ENCODE results near the gene GHSR. TPM values are rescaled to one million over a fixed set of nuclear protein-coding genes. Genes with fewer than 3 reads are reported as not detected.
"Not testable (repeated sequence)": the region's sequence is repeated elsewhere in the genome, so short reads cannot be mapped to it uniquely, and the experiment has no call there.

GHSR gene, protein sequence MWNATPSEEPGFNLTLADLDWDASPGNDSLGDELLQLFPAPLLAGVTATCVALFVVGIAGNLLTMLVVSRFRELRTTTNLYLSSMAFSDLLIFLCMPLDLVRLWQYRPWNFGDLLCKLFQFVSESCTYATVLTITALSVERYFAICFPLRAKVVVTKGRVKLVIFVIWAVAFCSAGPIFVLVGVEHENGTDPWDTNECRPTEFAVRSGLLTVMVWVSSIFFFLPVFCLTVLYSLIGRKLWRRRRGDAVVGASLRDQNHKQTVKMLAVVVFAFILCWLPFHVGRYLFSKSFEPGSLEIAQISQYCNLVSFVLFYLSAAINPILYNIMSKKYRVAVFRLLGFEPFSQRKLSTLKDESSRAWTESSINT
- total RNA-seq: not detected
- long read RNA-seq: 0 reads

DNA sequence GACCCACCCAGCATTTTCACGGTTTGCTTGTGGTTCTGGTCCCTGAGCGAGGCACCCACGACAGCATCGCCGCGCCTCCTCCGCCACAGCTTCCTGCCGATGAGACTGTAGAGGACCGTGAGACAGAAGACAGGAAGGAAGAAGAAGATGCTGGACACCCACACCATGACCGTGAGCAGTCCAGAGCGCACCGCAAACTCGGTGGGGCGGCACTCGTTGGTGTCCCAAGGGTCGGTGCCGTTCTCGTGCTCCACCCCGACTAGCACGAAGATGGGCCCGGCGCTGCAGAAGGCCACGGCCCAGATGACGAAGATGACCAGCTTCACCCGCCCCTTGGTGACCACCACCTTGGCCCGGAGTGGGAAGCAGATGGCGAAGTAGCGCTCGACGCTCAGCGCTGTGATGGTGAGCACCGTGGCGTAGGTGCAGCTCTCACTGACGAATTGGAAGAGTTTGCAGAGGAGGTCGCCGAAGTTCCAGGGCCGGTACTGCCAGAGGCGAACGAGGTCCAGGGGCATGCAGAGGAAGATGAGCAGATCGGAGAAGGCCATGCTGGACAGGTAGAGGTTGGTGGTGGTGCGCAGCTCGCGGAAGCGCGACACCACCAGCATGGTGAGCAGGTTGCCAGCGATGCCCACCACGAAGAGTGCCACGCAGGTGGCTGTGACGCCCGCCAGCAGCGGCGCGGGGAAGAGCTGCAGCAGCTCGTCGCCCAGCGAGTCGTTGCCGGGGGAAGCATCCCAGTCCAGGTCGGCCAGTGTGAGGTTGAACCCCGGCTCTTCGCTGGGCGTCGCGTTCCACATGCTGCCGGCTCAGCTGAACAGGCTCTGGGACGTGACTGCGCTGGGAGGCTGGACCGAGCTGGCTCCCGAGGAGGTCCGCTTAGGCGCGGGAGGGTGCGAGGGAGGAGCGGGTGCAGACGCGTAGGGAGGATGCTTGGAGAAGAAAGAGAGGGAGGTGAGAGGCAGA, at the start of gene GHSR:
Gene GHSR (minus strand): TSS at position 846 of the 969 bp plus-strand sequence. CDS start 43 bp downstream, at position 803.
- no peak for DNase-seq (ENCODE audit: low spot score)

DNA sequence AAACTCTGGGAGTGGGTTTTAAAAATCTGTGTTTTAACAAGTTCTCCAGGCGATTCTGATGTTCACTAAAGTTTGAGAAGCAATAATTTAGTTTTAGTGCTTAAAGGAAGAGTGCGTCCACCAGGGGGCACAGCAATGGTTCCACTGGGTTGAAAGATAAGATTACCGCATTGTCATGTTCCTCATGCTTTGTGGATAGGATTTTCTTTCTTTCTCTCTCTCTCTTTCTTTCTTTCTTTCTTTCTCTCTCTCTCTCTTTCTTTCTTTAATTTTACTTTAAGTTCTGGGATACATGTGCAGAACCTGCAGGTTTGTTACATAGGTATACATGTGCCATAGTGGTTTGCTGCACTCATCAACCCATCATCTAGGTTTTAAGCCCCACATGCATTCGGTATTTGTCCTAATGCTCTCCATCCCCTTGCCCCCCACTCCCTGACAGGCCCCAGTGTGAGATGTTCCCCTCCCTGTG, 42.0 kb upstream of the GHSR start:
- not testable (repeated sequence) for DNase-seq (ENCODE audit: low spot score)

DNA sequence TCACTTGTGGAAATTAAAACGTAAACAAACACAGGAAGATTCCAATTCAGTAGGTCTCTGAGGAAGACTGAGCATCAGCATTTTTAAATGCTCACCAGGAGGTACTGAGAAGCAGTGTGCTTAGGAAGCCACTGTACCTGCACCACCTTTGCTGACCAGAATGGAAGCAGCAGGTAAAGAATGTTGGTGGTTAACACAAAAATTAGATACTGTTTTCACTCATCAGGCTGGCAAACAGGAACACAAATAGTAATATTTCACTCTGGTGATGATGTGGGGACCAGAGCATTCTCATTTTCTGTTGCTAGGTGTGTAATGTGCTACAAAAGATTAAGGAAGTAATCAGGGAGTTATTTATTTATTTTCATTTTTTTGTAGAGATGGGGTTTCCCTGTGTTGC, 29.9 kb upstream of the GHSR start:
- DNase-seq (ENCODE audit: low spot score): no peak

DNA sequence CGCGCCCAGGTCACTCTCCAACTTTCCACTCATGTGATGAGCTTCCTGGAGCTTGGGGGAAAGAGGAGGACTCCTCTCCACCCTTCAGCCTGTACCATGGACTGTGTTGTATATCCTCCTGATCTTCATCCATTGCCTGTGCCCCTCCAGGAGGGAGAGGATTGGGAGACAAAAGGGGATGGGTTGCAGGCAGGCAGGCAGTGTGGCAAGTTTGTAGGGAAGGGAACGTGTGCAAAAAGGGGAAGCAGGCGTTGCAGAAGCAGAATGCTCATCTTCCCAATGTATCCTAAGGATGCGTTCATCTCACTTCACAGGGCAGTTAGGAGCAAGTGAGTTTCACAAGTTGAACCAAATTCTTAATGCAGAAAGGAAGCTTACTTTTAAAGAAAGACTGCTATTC, 28.1 kb upstream of the GHSR start:
- no peak for DNase-seq (ENCODE audit: low spot score)

DNA sequence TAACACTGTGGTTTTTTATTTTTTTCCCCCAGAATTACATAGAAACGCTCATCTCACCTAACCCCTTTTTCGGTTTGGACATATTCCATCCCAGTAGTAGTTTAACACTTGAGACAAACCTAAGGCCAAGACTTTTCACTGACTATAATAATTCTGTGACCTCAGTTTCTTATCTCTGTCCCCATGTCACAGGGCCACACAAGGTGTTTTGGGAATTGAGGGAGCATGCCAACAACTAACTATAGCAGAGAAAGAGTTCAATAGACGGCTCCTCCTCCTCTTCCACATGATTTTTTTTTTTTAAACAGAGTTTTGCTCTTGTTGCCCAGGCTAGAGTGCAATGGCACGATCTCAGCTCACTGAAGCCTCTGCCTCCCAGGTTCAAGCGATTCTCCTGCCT, 27.4 kb upstream of the GHSR start:
- DNase-seq (ENCODE audit: low spot score): no peak

DNA sequence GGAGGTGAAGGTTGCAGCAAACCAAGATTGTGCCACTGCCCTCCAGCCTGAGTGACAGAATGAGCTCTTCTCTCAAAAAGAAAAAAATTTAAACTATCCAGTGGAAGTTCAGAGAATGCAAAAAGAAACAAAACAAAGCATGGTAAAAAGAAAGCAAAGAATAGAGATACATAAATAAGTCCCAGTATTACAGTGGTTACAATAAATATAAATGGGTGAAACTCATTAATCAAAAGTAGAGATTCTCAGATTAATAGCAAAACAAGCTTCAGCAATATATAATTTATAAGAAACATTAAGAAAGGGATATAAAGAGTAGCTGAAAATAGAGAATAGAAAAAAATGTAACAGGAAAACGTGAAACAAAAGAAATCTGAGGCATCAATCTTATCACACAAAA, 23.6 kb upstream of the GHSR start:
- DNase-seq (ENCODE audit: low spot score): no peak

DNA sequence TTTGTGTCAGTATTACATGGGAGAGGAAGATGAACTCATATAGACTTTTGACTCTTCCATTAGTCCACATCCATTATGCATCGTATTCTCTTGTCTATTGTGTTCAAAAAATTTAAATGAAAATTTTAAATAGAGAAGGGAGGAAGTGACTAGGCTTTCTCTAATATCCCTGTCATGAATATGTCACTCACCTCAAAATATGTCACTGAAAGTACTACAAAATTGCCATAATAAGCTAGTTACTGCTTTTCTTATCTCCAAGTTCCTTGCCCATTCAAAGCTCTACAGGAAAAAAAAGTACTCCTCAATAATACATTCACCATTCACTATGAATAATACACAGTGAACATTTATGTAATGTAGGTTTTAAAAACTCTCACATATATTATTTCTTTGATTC, 22.3 kb upstream of the GHSR start:
- no peak for DNase-seq (ENCODE audit: low spot score)

DNA sequence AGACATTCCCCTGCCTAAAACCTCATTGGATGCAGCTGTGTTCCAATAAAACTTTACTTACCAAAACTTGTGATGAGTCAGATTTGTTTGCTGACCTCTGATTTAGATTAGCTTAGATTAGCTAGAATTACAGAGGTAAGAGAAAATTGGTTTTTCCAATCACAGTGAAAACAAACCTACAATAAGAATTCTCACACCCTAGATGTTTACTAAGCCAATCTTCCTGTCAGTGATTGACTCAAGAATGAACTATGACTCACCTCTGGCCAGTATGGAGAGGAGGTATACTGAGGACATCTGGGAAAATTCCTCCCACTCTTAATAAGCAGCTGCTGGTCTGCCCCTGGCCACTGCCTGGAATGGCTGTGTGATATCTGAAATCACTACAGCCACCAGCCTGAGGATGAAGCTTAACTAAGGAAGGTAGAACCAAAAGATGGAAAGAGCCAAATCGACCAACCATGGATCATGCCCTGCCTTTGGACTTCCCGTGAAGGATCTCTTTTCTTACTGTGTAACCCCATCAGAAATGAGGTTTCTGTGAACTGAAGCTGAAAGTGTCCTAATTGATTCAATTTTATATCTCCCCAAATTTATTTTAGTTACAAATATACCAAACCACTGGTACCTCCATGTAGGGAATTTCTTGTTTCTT, 19.0 kb upstream of the GHSR start:
- no peak for DNase-seq (ENCODE audit: low spot score)

DNA sequence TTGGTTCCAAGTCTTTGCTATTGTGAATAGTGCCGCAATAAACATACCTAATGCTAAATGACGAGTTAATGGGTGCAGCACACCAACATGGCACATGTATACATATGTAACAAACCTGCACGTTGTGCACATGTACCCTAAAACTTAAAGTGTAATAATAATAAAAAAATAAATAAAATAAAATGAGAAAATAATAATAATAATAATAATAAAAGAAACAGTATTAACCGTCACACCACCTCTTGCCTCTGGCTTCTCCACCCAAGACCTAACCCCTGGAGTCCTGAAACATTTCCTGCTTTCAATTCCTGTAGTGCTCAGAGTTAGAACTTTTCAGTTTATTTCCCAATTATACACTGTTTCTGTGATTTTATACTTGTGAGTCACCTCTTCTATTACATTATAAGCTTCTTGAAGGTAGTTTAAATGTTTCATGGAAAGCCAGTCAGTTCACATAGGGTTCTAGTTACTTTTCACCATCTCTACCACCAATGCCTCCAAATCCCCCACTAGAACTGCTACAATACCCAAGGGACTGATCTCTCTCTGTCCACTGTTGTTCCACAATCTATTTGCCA, 18.4 kb upstream of the GHSR start:
- DNase-seq (ENCODE audit: low spot score): no peak

DNA sequence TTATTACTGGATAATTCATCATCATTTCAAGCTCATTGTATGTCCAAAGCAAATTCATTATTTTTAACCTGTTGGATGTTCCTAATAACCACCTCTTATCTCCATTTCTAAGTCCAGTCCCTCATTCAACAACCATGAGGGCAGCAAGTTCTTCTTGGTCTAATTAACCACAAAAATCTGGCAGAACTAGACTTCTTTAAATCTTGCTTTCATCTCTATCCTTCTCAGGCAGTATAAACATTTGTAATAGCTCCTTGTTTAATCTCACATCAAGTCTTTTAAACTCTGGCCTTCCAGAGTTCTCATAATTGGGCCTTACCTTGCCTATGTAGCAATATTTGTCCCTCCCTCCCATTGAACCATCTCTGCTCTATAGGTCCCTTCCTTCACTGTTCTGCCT, 17.0 kb upstream of the GHSR start:
- DNase-seq (ENCODE audit: low spot score): no peak

DNA sequence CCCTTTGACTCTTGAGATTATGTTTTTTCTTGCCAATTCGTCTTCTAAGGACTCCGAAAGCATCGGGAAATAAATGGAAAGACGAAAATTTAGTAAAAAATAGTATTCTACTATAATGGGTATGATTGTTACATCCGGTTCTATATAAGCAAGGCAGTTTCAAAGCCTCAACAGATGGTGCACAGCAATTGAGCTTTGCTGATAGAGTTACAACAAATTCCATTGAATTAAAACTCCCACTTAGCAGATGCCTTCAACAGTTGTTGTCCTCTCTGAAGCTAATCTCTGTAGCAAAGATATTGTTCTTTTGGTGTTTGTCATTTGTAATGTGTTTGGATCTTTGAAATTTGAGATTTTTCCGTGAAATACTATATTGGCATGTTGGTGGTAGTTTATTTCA, 16.1 kb upstream of the GHSR start:
- no peak for DNase-seq (ENCODE audit: low spot score)

DNA sequence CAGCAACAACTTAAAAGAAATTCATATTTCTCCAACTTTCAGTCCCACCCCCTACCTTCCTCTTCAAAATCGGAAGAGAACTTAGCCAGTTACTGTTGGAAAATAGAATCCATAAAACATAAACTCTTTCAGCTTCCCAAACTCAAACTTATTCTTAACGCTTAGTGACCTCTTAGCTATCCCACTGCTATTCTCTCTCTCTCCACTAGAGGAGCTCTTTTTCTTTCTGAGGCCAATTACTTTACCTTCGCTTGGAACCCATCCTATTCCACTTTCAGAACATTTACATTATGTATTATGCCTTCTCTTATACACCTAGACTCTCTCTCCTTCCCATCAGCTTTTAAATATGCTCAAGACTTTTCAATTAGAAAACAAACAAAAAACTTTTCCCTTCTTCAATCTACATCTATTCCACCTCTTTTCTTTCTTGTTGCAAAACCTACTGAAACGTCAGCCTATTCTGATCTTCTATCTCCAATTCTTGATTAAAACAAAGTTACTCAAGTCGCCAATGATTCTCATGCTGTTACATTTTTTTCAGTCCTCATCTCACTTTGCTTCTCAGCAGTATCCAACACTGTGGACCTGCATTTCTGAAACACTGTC, 13.4 kb upstream of the GHSR start:
- DNase-seq (ENCODE audit: low spot score): no peak

DNA sequence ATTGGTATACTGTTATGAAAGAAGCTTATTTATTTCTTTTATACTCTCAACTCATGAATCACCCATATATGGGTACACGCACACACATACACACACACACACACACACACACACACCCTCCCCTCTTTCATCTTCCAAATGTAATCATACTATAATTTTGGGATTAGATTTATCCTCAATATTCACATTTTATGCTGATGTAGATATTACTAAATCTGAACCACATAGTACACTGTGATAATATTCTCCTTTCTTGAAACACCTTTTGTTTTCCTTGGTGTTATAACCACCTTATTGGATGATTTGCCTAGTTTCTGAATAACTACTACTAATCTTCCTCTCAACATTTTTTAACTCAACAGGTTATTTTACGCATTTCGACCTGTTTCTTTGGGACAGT, 8.1 kb upstream of the GHSR start:
- no peak for DNase-seq (ENCODE audit: low spot score)

DNA sequence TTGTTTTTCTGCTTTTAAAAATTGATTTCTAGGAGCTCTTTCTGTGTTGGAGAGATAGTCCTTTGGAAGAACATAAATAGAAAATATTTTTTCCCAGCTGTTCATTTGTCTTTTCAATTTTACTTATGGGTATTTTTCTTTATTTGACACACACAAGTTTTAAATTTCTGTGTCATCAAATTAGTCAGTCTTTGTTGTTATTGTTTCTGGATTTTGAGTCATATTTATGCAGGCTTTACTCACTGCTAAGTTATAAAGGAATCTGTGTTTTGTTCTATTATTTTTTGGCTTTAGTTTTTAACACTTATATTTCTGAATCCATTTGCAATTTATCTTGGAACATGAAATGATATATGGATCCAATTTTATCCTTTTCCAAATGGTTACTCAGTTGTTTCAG, 5.9 kb upstream of the GHSR start:
- no peak for DNase-seq (ENCODE audit: low spot score)

DNA sequence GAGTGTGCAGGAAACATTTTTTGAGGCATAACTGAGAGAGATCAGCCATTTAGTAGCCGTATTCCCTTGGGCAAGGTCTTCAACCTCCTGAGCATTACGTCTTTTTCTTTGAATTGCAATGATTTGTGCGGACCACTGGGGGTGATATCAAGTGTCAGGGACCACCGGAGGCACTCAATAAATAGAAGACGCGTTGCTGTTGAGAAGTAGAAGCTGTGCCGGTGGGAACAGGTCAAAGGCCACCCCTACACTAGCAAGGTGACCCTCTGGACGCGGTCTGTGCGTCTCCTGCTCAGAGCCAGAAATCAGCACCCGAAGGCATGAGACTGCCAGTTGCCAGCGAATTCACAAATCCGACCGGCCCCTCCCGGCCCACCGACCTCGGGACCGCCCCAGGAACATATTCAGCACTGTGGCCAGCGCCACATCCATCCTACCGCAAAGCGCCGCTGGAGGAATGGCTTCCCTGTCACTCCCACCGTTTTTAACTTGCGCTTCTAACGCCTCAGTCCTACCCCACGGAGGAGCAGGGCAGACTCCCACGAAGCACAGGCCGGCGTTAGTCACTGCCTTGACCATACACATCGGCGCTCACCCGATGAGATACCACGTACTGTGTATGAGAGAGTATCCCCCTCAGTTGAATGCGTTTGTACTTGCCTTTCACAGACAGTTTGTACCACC, 1.4 kb upstream of the GHSR start:
- no peak for DNase-seq (ENCODE audit: low spot score)

DNA sequence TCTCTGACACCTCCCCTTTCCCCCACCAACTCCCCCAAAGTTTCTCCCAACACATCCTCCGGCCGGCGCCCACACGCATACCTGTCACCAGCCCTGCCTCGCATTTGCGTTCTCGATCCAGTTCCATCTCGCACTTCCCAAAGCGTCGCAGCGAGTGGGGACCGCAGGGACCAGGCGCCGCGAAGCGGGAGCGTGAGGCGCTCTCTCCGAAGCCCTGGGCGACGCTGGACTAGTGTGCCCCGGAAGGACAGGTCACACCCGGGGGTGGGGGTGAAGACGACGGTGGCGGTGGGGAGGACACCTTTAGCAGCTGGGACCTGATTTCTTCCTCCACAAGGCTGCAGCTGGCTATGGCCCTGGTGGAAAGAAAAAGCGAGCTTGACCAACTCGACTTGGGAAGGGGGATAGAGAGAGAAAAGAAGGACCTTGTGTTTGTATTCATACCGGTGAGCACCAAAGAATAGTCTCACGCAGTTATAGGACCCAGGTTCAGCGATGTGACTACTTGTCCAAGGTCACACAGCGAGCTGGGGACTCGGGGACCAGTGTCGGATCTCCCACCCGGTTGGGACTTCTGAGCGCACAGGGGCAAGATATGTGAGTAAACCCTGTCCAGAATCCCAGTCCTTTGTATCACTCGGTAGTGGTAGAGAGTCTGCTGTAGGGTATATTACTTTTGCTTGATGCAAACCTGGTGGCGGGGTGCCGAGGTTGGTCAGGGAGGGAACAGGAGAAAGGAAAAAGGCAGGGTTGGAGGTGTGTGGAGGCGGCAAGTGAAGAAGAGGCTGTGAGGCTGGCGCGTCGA, 607 bp upstream of the GHSR start:
- no peak for DNase-seq (ENCODE audit: low spot score)

DNA sequence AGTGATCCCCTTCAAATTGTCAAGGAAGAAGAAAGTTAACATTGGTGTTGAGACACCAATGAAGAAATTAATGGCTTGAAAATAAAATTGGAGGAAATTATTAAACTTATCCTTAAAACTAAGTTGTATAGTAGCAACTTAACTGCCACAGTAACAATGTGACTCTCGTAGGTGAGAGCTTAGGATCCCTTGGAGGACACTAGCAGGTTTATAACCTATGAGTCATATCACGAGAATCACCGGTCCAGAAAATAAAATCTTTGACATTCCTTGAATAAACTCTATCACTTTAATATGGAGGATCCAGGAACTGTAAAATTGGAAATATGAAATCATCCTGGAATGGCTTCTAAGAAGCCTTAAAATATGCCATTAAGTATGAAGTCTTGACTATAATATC, 2.1 kb downstream of the GHSR start:
- no peak for DNase-seq (ENCODE audit: low spot score)

DNA sequence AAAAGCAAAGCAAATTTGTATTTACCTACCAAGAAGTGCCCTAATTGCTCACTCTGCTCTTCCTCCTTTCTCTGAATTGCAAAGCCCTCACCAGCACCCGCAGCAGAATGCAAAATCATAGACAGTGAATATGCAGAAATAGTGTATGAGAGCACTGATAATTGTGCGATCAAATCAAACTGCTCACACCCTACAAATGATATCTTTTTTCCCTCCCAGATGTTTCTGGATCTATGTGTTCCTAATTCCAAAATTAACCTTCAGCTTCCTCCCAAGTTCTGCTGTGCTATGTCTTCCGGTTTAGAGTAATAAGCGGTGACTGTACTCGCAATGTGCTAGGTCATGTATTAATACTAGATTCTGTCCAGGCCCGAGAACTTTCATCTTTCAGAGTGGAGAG, 3.4 kb downstream of the GHSR start:
- no peak for DNase-seq (ENCODE audit: low spot score)

DNA sequence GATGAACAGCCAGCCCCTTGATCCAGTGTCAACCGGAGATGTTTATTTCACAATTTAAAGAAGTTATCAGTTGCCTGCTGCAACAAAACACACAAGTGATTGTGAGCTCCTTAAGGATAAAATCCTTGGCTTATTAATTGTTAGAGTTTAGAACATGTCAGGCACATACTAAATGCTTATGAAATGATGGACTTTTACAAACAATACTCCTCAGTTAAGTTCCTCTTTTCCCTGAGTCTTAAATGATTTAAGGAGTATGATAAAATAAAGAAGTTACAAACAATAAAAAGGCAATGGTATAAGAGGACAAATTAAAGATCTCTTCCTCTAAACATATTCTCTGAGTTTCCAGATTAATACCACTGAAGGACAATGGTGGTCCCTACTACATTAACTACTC, 5.7 kb downstream of the GHSR start:
- DNase-seq (ENCODE audit: low spot score): no peak

DNA sequence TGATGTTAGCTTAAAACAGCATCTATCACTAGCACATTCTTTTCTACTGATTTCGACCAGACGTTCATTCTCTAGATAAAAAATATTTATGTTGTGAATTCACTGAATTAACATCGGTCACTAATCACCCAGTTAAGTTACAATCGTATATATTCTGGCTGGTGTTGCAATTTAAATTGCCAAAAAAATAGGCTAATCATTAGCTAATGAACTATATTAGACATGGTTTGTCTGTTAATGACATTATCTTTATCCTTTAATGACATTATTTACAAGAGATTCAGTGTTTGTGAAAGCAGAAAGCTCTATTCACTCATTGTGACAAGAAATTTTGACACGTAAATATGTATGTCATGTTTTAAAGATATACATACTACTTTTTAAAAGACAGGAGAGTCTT, 6.7 kb downstream of the GHSR start:
- DNase-seq (ENCODE audit: low spot score): no peak

All from mesenteric fat pad (tissue), 1 donor.